Adrenal gland (tissue), 12 donors: ENCODE measurements around the gene IHH. TPM values are rescaled to one million over a fixed set of nuclear protein-coding genes. Genes with fewer than 3 reads are reported as not detected.
A peak's percentile ranks its signal among the peaks of the same experiment; 100 is the strongest.

Experiments used
- DNase-seq, 7 donors: peaks; one replicate each; pipeline ENCODE4 v3.0.0-alpha.2; 2019 to 2020
- H3K27ac ChIP-seq, 5 donors: fragments of 200-600 bp; sonication (generic) in 4 of 5; 1 replicate in 3 of 5; 2 replicates in 2 of 5; pipeline versions ENCODE4 v1.5.1 to v1.8.0; 2016 to 2020; ENCODE audit warnings: mild to moderate bottlenecking in 1 of 5
- H3K27me3 ChIP-seq: fragments of 200-600 bp; 2 replicates; pipeline ENCODE4 v1.8.0; 2021
- H3K36me3 ChIP-seq, 2 donors: fragments of 200-600 bp; replicated peaks in 1 of 2; 1 replicate in 1 of 2; 2 replicates in 1 of 2; pipeline versions ENCODE4 v1.5.1 to v1.8.0; 2018 to 2022
- H3K4me1 ChIP-seq, 2 donors: fragments of 200-600 bp; replicated peaks in 1 of 2; 1 replicate in 1 of 2; 2 replicates in 1 of 2; pipeline versions ENCODE4 v1.5.1 to v1.8.0; 2018 to 2021
- H3K4me3 ChIP-seq, 4 donors: fragments of 200-600 bp; sonication (generic) in 3 of 4; one replicate each; pipeline ENCODE4 v1.5.1; 2016 to 2018
- H3K9me3 ChIP-seq, 3 donors: fragments of 200-600 bp; sonication (generic) in 1 of 3; replicated peaks in 1 of 3; 1 replicate in 2 of 3; 2 replicates in 1 of 3; pipeline versions ENCODE4 v1.5.1 to v1.8.0; 2016 to 2021
- POLR2A ChIP-seq, 2 donors: fragments of 450-650 bp; IDR thresholded peaks; one replicate each; pipeline ENCODE4 v1.6.1; 2017; ENCODE audit warnings: antibody characterized with exemption in 2 of 2, mild to moderate bottlenecking in 2 of 2, moderate library complexity in 1 of 2
- WGBS, 4 donors: extraction: QIAGEN DNeasy Blood & Tissue Kit in 2 of 4; methylation state at CpG; one replicate each; pipeline versions ENCODE4 v1.1.5 to v1.1.7; 2013 to 2017; 5-methylcytosine and 5-hydroxymethylcytosine counted together
- intact Hi-C, 2 donors: fragments of 100-400 bp; cut with DNase I; formaldehyde crosslinking; loops; one replicate each; pipeline versions ENCODE4 v1.14.1 to v1.15.0; 2022 to 2023
- polyA plus RNA-seq, 3 donors: library from polyadenylated mRNA; stranded (reverse); fragments of 200-250 nt in 2 of 3; fragments of 350-450 nt in 1 of 3; fragmentation: Illumina TruSeq in 1 of 3; extraction: RNeasy Lipid Tissue Mini Kit (QIAGEN cat#74804) in 1 of 3; gene quantifications; one replicate each; pipeline ENCODE4 v1.2.3, GENCODE V29; 2013 to 2014
- total RNA-seq, 9 donors: library from RNA; depleted of rRNA in 4 of 9; stranded (reverse); fragments of >200 nt in 4 of 9; fragments of 120-200 nt in 1 of 9; fragmentation: NEBNext Ultra II Directional in 1 of 9; extraction: Animal tissue kit (Norgen Biotek cat#: 25700) in 1 of 9; gene quantifications; one replicate each; pipeline versions ENCODE4 v1.1.0 to v1.2.4, GENCODE V29; 2013 to 2023
- TF ChIP-seq, protein P1 (sequence below), 6 experiments: fragments of 450-650 bp in 4 of 6; fragments of 200-600 bp in 2 of 6; sonication (generic) in 1 of 6; IDR thresholded peaks; 1 replicate in 5 of 6; 2 replicates in 1 of 6; pipeline versions ENCODE4 v1.5.1 to v1.8.0; 2016 to 2021; ENCODE audit warnings: antibody characterized with exemption in 6 of 6, mild to moderate bottlenecking in 2 of 6, moderate library complexity in 1 of 6
- donor health status: healthy with polysubstance abuse.
- donor health status: Bipolar disorder and iron deficiency.
- donor health status: DM: yes; HTN: yes; CAD: no.
- donor health status: DM: no; HTN: no; CAD: no.
- donor health status: DM: no; HTN: no; CAD: no.
- donor health status: DM: yes; HTN: yes; CAD: no.

Gene IHH
- total and polyA plus RNA-seq, 12 donors = 0.11 to 0.17 TPM; not detected in 10

DNA sequence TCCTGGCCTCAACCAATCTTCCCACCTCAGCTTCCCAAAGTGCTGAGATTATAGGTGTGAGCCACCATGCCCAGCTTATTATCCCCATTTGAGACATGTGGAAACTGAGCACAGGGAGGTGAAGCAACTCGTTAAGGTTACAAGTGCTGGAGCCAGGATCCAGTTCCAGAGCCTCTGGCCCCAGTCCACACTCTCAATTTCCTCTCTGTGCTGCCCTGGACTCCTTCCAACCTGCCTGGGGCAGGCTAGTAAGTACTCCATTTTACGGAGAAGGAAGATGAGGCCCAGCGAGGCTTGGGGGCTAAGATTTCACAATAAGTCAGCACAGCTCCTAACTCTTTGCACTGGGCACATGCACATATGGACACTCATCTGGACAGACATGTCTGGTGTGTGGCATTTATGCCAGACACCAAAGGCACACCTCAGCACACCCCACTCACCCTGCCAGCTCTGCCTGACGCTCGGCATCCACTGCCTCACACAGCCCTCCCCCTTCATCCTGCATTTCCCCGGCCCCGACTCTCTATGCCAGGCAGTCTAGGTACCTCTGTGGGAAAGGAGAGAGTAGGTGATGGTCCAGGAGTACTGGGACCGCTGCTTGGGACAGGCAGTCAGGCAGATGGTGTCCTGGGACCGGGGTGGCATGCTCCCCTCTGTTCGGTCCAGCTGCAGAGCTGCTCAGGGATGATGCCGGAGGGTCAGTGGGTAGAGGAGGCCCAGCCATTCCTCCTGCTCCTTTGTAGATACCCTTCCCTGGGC, 39.9 kb downstream of the IHH start:
- WGBS, 4 donors = 64 to 84% (median 76%) methylated on average over 8 to 11 of the region's 11 CpGs
- Histone ChIP-seq H3K4me1 (no peaks in the 10 kb centered on the region), H3K4me3 (no peak overlapping the region), H3K27ac (no peak overlapping the region), H3K36me3 (no peaks in the 10 kb centered on the region), H3K9me3 (no peaks in the 10 kb centered on the region), H3K27me3 (no peaks in the 10 kb centered on the region)
- DNase-seq = peak in 1 of 7 donors; percentile 61
- intact Hi-C loops = no loop called here
- TF ChIP-seq, protein P1, sequence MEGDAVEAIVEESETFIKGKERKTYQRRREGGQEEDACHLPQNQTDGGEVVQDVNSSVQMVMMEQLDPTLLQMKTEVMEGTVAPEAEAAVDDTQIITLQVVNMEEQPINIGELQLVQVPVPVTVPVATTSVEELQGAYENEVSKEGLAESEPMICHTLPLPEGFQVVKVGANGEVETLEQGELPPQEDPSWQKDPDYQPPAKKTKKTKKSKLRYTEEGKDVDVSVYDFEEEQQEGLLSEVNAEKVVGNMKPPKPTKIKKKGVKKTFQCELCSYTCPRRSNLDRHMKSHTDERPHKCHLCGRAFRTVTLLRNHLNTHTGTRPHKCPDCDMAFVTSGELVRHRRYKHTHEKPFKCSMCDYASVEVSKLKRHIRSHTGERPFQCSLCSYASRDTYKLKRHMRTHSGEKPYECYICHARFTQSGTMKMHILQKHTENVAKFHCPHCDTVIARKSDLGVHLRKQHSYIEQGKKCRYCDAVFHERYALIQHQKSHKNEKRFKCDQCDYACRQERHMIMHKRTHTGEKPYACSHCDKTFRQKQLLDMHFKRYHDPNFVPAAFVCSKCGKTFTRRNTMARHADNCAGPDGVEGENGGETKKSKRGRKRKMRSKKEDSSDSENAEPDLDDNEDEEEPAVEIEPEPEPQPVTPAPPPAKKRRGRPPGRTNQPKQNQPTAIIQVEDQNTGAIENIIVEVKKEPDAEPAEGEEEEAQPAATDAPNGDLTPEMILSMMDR (IDR thresholded peaks at IDR 0.05) = no peak
- no peak for TF ChIP-seq POLR2A (IDR thresholded peaks at IDR 0.05)

DNA sequence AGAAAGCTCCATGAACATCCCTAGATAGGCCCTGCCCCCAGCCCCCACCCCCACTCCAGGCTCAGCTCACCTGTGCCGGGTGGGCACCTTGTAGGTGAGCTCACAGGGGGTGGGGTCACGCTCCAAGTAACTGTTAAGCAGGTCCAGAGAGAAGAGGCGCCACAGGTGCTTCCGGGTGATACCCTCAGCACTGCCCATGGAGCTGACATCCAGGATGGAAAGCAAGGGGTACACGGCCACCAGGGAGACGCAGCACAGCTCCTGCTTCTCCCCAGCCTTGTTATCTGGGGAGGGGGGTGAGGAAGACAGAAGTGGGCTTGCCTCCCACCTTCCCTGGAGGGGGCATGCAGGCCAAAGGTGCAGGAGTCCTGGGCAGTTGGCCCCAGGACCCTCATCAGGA, 41.3 kb downstream of the IHH start:
- Histone ChIP-seq H3K27me3 (no peaks in the 10 kb centered on the region), H3K36me3 (no peaks in the 10 kb centered on the region), H3K4me3 (no peak overlapping the region), H3K9me3 (no peaks in the 10 kb centered on the region), H3K27ac (no peak overlapping the region), H3K4me1 (no peaks in the 10 kb centered on the region)
- intact Hi-C loops = no loop called here
- DNase-seq = no peak
- no peak for TF ChIP-seq POLR2A (IDR thresholded peaks at IDR 0.05)
- TF ChIP-seq, protein P1 (IDR thresholded peaks at IDR 0.05) = no peak
- 85 to 90% (median 87%) methylated on average over 3 to 6 of the region's 6 CpGs for WGBS, 4 donors

DNA sequence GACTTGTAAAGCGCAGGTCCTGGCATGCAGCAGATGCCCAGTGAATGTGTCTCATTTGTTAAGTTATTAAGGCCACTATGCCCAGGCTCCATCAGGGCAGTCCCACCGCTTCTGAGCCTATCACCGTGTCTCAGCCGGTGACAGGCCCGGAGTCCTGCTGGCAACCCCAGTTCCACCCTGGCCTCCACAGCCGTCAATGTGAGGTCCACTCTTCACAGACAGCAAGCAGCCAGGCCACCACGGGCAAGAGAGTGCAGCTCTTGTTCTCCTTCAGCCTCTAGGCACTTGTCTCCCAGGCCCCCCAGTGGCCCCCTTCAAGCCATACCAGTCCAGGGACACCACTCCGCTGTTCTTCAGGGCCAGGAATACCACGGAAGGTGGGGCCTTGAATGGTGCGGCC, 42.0 kb downstream of the IHH start:
- H3K4me3 ChIP-seq = no peak overlapping the region
- WGBS, 4 donors = 69 to 87% (median 83%) methylated on average over 5 to 10 of the region's 10 CpGs
- no peaks in the 10 kb centered on the region for H3K4me1 ChIP-seq
- no peak overlapping the region for H3K27ac ChIP-seq
- H3K36me3 ChIP-seq = no peaks in the 10 kb centered on the region
- DNase-seq = no peak
- H3K27me3 ChIP-seq = no peaks in the 10 kb centered on the region
- no peaks in the 10 kb centered on the region for H3K9me3 ChIP-seq
- TF ChIP-seq POLR2A (IDR thresholded peaks at IDR 0.05) = no peak
- TF ChIP-seq, protein P1 (IDR thresholded peaks at IDR 0.05) = no peak
- intact Hi-C loops = no loop called here

DNA sequence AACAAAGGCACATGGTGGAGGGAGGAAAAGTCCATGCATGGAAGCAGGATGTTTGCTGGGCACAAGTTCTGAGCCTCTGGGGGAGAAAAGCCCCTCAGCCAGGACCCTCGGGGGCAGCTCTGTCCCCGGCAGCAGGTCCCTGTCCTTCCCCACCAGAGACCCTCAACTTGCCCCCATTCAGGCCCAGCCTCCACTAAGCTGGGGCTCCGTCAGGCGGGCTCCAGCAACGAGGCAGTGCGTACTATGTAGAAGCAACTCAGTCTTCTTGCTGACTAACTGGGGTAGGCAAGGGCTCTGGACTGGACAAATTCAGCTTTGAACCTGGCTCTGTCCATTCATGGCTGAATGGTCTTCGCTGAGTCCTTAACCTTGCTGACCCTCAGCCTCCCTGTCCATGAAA, 42.4 kb downstream of the IHH start:
- TF ChIP-seq, protein P1 (IDR thresholded peaks at IDR 0.05) = no peak
- no peak for DNase-seq
- intact Hi-C loops = no loop called here
- no peaks in the 10 kb centered on the region for H3K36me3 ChIP-seq
- H3K27me3 ChIP-seq = no peaks in the 10 kb centered on the region
- no peak overlapping the region for H3K27ac ChIP-seq
- H3K4me1 ChIP-seq = no peaks in the 10 kb centered on the region
- WGBS, 4 donors = 77 to 93% (median 83%) methylated on average over 3 to 7 of the region's 7 CpGs
- H3K4me3 ChIP-seq = no peak overlapping the region
- H3K9me3 ChIP-seq = no peaks in the 10 kb centered on the region
